ENCODE results near the gene TIGAR.

Gene TIGAR, protein sequence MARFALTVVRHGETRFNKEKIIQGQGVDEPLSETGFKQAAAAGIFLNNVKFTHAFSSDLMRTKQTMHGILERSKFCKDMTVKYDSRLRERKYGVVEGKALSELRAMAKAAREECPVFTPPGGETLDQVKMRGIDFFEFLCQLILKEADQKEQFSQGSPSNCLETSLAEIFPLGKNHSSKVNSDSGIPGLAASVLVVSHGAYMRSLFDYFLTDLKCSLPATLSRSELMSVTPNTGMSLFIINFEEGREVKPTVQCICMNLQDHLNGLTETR

DNA sequence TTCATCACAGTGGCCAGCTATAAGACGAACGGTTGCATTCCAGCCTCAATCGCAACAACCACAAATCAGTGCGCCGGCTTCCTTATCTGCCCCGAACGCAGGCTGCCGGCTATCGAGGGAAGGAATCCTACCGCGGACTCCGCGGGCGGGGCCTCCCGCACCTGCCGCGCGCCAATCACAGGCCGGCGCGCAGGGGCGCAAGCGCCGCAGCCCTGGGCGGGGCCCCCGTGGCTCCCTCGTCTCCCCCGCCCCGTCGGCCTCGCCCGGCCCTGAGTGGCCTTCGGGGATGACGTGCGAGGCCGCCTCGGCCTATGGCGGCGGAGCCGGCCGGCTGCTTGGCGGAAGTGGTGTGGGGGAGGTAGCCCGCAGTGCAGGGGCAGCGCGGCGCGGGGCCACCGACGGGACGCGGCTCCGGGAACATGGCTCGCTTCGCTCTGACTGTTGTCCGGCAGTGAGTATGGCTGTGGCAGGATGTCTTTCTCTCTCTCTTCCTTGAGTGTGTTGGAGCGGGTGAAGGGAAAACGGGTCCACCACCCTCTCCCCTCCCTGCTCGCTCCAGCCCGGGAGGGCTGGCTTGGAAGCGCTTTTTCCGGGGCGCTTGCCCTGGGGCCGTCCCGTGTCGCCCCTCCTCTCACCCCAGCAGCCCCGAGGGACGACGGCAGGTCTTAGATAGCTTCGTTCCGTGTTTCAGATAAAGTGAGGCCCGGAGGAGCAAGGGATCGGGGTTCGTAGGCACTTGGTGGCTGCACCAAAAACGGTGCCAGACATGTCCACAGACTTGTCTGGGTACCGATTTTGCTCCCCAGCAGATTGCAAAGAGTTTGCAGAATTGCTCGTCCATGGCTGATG is at the start of gene TIGAR:
TIGAR (plus strand) TSS at position 361 of the 849 bp plus-strand sequence; CDS start at position 420, 59 bp downstream.
- peak; percentile 15 for DNase-seq

DNA sequence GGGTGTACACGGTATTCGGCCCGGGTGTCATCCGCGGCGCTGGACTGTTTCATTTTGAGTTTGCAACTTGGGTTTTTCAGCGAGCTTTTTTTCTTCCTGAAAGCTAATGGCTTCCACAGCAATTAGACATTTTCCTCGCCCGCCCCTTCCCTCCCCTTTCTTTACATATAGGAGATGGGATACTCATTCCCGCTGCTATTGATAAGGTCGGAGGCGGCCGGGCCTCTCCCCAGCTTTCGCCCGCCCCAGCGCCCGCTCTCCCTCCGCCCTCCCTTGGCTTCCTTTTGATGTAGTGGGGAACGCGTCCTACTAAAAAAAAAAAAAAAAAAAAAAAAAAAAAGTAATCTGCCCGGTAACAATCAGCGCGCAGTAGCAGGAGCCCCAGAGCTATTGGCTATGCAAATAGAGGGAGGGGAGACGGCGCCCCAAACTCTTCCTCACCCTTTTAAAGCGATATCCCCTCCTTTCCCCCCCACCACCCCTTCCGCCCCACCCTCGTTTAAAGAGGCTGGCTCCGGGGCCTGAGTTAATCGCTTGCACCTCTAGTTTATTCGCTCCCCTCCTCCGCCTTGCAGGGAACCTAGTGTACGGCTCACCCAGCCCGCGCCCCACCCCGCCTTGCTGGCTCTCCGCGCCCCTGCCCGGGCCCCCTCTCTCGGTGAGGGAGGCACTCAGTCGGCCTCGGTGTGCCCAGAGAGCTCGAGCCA is 49.1 kb upstream of the TIGAR start:
- DNase-seq, result no peak

DNA sequence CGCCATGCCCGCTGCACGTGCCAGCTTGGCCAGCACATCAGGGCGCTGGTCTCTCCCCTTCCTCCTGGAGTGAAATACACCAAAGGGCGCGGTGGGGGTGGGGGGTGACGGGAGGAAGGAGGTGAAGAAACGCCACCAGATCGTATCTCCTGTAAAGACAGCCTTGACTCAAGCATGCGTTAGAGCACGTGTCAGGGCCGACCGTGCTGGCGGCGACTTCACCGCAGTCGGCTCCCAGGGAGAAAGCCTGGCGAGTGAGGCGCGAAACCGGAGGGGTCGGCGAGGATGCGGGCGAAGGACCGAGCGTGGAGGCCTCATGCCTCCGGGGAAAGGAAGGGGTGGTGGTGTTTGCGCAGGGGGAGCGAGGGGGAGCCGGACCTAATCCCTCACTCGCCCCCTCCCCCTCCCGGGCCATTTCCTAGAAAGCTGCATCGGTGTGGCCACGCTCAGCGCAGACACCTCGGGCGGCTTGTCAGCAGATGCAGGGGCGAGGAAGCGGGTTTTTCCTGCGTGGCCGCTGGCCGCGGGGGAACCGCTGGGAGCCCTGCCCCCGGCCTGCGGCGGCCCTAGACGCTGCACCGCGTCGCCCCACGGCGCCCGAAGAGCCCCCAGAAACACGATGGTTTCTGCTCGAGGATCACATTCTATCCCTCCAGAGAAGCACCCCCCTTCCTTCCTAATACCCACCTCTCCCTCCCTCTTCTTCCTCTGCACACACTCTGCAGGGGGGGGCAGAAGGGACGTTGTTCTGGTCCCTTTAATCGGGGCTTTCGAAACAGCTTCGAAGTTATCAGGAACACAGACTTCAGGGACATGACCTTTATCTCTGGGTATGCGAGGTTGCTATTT is 48.4 kb upstream of the TIGAR start:
- DNase-seq, result no peak

DNA sequence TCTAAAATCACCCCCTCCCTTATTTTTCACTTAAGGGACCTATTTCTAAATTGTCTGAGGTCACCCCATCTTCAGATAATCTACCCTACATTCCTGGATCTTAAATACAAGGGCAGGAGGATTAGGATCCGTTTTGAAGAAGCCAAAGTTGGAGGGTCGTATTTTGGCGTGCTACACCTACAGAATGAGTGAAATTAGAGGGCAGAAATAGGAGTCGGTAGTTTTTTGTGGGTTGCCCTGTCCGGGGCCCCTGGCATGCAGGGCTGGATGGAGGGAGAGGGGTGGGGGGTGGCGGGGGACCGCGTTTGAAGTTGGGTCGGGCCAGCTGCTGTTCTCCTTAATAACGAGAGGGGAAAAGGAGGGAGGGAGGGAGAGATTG is 47.8 kb upstream of the TIGAR start:
- DNase-seq, result no peak

DNA sequence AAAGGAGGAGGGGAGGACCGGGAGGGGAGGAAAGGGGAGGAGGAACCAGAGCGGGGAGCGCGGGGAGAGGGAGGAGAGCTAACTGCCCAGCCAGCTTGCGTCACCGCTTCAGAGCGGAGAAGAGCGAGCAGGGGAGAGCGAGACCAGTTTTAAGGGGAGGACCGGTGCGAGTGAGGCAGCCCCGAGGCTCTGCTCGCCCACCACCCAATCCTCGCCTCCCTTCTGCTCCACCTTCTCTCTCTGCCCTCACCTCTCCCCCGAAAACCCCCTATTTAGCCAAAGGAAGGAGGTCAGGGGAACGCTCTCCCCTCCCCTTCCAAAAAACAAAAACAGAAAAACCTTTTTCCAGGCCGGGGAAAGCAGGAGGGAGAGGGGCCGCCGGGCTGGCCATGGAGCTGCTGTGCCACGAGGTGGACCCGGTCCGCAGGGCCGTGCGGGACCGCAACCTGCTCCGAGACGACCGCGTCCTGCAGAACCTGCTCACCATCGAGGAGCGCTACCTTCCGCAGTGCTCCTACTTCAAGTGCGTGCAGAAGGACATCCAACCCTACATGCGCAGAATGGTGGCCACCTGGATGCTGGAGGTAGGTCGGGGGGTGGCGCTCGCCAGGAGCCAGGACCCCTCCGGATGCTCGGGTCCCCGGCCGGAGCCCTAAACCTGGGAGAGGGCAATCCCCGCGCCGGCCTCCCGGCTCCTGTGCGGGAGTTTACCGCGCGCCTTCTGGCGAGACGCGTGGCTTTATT is 47.2 kb upstream of the TIGAR start, which contains the start of gene CCND2:
CCND2 (plus strand) TSS at position 111 of the 744 bp plus-strand sequence; CDS start at position 390, 279 bp downstream.
- DNase-seq, result no peak

DNA sequence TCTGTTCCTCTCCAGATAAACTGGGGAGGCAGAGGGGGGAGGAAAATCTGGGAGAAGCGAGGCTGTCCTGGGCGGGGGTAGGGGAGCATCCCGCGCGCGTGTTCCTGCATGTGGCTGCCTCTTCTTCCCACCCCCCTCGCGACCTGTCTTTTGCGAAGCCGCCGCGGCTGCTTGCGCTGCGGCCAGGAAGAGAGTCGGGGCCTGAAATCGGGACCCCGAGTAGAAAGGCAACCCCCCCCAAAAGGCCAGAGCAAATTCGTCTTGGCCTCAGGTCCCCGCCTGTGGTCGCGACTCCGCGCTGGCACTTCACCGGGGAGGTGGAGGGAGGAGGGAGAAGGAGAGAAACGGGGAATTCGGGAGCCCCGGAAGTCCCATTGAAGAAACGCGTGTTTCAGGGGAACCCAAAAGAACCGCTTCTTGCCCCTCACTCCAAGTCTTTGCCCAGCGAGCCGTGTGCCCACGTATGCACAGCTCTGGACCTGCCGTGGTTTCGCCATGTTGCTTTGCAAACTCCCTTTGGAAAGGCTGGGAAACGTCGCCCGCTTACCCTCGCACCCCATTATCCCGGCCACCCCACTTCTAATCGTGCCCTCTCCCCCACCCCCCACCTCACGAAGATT is 46.5 kb upstream of the TIGAR start:
- DNase-seq, result no peak

DNA sequence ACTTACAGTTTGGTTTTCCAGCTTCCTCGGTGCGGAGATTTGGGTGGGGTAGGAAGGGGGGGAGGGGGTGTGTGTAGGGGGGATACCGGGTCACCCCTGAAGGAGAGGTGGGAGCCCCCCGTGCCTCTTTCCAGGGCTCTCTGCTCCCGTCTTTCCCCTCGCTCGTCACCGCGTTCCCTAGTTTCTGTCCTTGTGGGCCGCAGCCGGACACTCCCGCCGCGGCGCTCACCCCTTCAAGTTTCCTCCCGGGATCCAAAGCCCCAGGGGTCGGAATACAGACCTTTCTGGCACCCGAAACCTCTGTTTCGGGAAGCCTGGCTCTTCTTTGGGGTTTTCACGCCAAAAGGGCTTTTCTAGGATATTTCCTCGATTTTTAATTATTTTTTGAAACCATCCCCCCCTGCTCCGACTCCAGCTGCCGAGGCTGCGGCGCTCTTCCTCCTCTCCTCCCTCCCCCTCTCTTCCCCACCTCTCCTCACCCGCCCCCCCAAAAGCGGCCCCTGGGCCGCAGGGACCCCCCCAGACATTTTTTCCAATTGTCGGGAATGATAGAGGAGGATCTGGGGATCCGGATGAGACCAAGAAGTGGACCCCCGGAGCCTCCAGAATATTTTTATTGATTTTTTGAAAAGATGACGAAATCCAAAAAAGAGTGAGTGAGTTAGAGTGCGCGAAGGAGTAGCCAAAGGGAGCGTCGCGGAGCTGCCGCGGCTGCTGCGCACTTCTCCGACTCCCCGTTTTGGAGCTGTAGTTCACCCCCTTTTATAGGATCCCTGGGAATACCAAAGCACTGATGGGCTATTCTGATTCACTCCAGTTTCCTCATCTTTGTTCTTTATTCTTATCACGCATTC is 45.8 kb upstream of the TIGAR start:
- no peak for DNase-seq

DNA sequence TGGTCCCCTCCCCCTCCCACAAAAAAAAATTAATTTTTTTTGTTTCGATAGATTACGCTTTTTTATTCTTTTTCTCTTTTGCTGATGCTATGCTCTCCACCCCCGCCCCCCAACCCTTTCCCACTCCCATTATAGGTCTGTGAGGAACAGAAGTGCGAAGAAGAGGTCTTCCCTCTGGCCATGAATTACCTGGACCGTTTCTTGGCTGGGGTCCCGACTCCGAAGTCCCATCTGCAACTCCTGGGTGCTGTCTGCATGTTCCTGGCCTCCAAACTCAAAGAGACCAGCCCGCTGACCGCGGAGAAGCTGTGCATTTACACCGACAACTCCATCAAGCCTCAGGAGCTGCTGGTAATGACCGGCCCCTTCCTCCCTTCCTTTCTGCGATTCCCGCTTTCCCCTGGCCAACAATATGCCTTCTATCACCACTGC is 45.1 kb upstream of the TIGAR start:
- no peak for DNase-seq

DNA sequence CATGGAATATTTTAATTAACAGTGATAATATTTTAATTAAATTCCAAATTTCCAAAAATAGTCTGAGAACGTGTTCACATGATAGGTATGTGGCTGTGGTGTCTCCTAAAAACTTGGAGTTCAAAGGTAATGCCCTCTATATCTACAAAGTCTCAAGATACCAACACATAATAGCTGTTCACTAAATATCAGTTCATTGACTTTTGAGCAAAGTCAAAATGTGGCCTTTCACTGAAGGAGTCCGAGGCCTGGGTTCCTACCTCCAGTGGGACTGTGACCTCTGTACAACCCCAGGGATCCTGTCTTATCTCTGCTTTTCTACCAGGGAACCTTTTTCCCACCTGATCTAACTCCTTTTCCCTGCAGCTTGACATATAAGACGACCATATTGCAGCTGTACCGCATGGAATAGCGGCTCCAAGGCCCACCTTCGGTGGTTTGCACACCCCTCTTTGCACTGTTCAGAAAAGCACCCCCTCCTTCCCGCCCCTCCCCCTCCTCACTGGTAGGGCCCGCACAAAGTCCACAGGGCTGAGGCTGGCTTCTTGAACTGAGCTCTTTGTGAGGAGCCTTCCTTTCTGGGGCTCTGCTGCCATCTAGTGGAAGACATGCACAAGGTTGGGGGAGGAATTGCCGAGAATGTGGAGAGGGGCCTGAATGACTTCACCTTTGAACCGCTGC is 44.3 kb upstream of the TIGAR start:
- DNase-seq, result peak; percentile 27

DNA sequence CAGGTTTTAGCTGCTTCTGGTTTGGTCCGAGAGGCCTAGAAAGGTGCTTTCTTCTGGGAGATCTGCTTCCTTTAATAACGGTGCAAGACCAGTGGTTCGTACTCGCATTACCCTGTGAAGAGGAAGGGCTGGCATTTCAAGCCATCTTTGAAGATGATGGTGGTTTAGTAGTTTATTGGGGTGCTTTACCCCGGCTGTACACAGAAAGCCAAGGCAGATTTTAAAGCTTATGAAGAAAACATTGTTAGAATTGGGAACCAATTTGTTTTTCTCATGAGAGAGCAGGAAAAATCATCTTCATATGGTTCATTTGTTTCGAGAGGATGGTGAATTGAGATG is 43.8 kb upstream of the TIGAR start:
- DNase-seq, result no peak

DNA sequence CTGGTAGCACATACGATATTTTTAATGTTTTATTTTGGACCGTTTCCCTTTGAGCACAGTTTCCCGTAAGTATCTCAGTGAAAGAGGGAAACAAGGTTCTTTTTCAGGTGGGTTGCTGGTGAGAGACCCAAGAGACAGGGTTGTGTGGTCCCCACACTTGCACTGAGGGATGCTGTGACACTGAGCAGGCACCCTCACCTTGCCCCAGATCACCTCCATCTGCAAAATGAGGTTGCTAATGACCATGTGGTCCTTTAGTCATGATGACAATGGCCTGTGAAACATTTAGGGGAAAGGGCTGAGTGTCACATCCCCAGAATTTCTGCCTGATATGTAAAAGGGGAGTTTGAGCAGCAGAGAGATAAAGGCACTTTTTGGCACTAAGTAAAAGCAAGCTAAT is 43.2 kb upstream of the TIGAR start:
- no peak for DNase-seq

DNA sequence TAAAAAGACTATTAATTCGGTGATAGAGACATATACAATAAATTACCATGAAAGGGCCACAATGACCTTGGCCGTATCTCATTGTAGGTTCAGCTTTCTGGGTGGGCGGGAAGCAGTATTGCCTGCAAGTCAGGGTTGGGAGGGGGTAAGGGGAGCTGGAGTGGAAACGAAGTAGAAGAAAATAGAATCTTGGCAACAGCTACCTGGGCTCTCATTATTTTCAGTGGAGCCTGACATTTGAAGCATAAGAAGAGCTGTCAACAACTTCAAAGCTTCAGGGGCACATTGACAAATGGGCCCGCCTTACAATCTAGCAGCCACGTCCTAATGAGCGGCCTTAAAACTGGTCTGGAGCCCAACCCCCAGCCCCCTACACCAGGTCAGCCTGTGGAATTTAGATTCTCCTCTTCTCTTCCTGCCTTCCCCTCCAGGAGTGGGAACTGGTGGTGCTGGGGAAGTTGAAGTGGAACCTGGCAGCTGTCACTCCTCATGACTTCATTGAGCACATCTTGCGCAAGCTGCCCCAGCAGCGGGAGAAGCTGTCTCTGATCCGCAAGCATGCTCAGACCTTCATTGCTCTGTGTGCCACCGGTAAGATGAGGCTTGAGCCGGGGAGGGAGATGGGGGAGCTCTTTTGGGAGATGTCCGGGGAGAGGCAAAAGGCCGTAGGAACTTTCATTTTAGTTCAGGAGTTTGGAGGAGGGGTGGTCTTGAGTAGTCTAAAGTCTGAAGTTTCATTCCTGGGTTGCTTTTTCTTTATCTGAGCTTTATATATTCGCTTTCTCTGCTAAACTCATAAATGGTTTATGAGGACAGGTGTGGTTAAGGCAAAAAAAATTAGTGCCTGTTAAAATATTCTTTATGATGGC is 42.5 kb upstream of the TIGAR start:
- DNase-seq, result no peak

DNA sequence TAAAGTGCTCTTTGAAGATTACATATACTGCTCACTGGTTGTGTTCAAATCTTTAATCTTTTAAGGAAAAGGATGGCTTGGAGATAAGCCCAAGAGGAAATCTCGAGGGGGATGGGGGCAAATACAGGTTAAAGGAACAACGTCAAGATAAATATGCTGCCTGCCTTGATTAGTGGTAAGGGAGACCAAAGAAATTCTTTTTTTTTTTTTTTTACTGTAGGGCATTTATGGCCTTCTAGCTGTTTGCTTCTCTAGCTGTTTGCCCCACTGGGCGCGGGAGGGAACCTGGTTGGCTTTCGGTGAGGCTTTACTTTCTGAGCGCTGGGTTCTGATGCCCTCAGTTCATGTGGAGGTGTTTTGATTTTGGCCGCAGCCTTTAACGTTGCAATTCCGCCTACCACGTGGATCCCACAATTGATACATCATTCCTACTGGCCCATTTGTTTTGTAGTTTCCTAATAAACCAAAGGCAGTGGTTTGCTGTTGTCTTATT is 41.8 kb upstream of the TIGAR start:
- DNase-seq, result no peak

DNA sequence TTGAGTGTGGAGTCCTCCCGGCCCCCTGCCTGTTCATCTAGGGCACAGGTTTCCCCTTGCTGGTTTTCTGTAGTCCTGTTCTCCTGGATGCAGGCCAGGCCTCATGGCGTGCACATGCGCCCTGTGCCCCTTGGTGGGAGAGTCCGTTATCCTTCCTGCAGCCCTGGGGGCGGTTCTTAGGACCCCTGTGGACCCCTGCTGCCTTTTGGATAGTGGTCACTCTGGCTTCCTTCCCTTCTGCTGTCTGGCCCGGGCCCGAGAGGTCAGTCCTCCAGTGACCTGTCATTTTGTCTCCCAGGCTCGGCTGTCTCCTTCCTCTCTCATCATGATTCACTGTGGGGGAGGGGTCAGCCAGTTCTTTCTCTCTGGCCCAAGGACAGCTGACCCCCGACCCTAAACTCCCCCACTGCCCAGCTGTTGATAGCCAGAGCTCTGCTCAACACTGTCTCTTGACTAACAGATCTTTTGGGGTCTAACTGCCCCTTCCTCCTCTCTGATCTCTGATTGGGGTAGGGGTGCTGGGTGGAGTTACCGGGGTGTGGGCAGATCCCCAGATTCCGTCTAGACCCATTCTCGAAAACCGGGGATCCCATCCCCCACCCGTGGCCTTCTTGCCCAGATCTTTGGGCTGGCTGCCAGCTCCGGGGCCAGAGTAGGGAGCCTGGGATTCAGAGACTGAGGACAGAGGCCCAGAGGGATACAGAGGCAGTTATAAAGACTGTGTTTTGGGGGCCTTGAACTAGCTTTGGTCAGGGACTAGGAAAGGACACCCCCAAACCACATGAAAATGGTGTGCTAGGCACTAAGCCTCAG is 40.5 kb upstream of the TIGAR start:
- DNase-seq, result no peak

DNA sequence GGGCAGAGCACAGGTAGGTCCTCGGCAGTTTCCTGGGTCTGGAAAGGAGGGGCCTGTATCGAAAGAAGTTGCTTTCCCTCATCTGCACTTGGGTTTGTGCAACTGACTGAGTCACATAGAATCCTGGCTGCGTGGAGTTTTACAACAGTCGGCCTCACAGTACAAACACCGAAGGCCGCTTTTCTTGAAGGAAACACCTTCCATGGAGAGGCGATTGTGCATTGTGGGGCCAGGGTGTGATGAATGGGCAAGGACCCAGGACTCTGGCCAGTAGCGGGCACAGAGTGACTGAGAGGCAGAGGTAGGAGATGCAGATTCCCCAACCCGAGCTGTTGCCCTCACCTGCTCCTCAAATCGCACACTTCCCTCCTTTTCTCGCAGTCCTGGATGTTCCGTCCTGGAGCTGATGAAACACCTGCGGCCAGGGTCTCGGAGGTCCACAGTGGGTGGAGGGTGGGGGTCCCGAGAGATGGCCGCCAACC is 39.8 kb upstream of the TIGAR start:
- no peak for DNase-seq

DNA sequence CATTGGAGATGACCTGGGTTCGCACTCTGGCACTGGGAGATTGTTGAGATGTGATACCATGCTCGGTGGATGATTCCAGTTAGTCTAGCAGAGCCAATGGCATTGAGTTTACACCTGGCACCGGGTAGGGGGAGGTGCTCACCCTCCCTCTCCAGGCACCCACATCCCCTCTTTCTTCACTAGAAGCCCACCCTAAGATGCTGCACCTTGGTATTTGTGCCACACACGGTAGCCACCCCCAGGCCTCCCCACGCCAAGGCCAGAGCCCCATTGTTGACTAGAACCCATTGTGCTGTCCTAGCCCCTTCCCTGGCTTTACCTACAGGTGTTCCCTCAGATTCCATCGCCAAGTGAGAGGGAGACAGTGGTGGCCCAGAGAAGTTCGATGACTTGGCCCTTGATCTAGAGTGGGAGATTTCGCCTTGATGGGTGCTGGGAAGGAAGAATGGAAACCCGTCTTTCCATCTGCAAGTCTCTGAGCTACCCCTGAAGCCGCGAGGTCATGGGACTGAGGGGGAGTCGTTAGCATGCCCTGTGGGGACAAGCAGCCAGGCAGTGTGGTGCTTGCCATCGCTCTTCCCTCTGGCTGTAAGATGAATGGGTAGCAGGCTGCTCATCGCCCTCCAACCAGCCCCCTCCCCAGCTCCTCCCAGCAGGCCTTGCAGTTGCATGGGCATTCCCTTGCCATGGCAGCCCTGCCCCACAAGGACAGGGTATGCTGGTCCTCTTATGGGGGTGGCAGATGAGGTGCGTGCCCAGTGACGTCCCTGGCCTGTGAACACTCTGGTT is 38.7 kb upstream of the TIGAR start:
- no peak for DNase-seq
